KBM-7 (cell line): ENCODE data around the gene CHAT.
A peak's percentile ranks its signal among the peaks of the same experiment; 100 is the strongest.

Experiments
- DNase-seq: peaks from one replicate; pipeline ENCODE4 v3.0.0-alpha.2; 2015
- in situ Hi-C: fragments of 300-500 bp; cut with MboI; formaldehyde crosslinking; loops from 2 replicates; pipeline ENCODE4 v1.14.3; 2020; ENCODE audit warnings: low sequenced_read_pairs, low pct_unique_long_range_greater_than_20kb, mixed read lengths

CHAT gene

GRCh38 chr10:49647554-49647953 is 33.7 kb downstream of the CHAT start:
- no peak for DNase-seq
- in situ Hi-C loops, result no loop called here

- no peak for DNase-seq
- in situ Hi-C loops, result no loop called here
Measured at GRCh38 chr10:49647985-49648795, 34.4 kb downstream of the CHAT start.

DNA sequence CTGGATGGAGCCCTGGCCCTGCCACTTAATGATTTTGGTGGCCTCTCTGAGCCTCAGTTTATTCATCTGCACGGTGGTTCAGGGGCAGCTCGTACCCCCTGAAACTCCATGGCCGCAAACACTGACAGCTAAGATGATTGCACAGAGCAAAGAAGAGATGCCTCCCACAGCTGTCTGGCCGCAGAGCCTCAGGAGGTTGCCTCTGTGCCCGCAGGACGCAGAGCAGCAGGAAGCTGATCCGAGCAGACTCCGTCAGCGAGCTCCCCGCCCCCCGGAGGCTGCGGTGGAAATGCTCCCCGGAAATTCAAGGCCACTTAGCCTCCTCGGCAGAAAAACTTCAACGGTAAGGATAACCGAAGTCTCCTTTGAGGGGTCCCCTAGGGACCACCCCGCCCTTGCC is 35.5 kb downstream of the CHAT start:
- peak; percentile 11 for DNase-seq
- in situ Hi-C loops, result no loop called here

GRCh38 chr10:49649936-49650723 is 36.3 kb downstream of the CHAT start:
- in situ Hi-C loops, result no loop called here
- no peak for DNase-seq

GRCh38 chr10:49650724-49651034 is 36.8 kb downstream of the CHAT start:
- in situ Hi-C loops, result no loop called here
- DNase-seq, result no peak

DNA sequence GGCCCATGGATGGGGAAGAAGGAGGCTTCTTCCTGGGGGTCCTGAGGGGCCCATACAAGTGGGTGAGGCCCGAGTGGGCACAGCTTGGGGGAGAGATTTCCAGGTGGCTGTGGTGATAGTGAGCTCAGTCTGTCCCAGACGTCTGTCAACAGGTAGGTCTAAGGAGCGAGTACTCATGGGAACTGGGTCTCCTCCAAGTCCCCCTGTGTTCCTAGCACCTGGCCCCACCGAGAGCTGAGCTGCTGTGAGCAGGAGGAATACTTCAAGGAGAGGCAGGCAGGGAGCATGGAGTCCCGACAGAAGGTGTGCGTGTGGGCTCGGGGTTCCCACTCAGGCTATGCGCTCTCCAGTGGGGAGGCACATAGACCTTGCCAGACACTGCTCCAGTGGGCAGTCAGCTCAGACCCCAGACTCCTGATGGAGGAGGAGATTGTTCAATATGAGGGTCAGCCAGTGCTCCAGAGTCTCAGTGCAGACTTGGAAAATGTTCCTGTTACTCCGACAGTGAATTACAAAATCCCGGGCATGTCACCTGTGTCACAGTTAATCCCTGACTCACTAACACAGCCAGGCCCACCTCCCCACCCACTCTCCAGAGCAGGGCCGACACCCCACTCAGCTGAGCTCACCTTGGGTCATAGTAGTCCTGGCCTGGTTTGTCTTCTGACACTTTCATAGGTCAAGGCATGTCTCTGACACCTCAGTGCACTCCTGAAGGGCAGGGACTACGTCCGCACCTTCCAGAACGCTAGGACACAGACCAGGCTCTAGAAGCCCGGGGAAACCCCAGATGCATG is 37.4 kb downstream of the CHAT start:
- DNase-seq, result no peak

DNA sequence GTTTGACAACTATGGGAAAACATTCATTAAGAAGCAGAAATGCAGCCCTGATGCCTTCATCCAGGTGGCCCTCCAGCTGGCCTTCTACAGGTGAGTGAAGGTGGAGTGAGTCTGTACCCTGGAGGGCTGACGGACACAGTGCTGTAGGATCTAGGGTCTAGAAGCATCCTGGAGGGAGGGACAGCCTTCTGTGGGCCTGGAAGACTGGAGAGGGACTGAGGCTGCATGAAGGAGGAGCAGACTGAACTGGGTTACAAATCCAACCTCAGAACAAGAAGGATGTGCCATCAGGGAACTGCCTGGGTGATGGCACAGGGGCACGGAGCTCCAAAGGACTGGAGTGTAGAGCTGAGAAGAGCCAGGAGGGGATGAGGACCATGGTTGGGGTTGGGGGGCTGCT is 38.1 kb downstream of the CHAT start:
- in situ Hi-C loops, result no loop called here
- no peak for DNase-seq

More for the DNA sequence above, 37.4 kb downstream of the CHAT start:
- in situ Hi-C loops, result no loop called here

- in situ Hi-C loops, result no loop called here
- DNase-seq, result no peak
Measured at GRCh38 chr10:49652421-49653272, 38.8 kb downstream of the CHAT start.

DNA sequence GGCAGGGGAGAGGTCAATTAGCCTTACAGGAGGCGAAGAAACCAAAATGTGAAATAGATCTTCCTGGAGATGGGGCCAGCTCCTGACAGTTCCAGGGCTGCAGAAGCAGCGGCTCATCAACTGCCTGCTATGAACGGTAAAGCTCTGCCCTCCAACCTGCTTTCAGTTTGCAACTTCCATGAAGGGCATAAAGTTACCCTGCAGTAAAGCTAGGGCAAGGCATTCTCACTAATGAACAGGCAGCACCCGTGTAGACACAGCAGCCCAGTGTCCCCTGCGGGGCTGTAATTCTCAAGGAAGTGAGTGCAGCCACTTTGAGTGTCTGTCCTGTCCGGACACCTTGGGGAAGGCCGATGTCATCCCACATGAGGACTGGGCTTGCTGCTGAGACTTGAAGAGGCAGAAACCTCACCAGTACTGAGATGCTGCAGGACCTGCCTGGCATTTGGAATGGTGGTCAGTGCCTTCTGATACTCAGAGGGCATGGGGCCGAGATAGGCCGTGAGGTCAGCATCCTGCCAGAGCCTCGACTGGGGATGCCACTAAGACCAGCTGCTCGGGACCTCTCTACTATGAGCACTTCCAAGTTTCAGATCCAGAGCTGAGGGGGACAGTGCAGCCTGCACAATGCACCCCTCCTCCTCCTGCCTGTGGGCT is 39.6 kb downstream of the CHAT start:
- DNase-seq, result no peak
- in situ Hi-C loops, result no loop called here

DNA sequence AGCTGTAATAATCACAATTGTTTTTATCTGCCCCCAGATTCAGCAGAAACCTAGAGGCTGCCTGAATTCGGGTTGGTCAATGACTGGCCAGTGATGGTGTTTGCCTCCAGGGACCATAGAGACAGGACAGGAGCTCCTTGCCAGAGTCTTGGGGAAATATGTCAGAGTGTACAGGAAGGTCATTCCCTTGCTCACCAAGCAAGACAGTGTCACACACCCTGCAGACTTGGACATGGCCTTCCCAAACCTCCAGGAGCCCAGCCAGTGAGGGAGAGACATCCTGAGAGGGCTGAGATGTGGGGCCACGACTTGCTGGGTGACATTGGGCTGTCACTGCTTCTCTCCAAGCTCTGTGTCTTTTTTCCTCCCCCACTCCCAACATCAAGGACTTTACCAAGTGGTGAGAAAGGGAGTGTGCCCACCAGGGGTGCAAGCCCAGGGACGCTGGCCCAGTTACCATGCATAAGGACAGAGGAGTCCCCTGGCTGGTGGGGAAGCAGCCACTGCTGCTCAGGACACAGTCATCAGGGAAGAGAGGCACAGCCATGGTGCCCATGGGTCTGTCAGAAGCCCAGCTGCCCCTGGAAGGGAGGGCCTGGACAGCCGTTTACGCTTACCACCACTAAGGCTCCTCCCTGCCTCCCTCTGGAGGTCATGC is 40.3 kb downstream of the CHAT start:
- in situ Hi-C loops, result no loop called here
- DNase-seq, result no peak

DNA sequence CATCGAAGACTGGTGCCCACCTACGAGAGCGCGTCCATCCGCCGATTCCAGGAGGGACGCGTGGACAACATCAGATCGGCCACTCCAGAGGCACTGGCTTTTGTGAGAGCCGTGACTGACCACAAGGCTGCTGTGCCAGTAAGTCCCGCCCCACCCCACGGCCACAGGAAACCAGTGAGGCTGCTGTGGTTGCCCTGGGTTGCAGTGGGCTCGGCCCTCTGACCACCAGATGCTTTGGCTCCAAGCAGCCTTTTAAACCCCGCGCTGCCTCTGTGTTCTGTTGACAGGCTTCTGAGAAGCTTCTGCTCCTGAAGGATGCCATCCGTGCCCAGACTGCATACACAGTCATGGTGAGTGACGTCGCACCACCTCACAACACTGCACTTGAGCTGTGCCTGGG is 41.3 kb downstream of the CHAT start:
- in situ Hi-C loops, result no loop called here

GRCh38 chr10:49656845-49657493 is 43.1 kb downstream of the CHAT start:
- in situ Hi-C loops, result no loop called here
- peak; percentile 9 for DNase-seq

More for the DNA sequence above, 41.3 kb downstream of the CHAT start:
- DNase-seq, result no peak

- in situ Hi-C loops, result no loop called here
- DNase-seq, result no peak
Measured at GRCh38 chr10:49657606-49658005, 43.8 kb downstream of the CHAT start.

DNA sequence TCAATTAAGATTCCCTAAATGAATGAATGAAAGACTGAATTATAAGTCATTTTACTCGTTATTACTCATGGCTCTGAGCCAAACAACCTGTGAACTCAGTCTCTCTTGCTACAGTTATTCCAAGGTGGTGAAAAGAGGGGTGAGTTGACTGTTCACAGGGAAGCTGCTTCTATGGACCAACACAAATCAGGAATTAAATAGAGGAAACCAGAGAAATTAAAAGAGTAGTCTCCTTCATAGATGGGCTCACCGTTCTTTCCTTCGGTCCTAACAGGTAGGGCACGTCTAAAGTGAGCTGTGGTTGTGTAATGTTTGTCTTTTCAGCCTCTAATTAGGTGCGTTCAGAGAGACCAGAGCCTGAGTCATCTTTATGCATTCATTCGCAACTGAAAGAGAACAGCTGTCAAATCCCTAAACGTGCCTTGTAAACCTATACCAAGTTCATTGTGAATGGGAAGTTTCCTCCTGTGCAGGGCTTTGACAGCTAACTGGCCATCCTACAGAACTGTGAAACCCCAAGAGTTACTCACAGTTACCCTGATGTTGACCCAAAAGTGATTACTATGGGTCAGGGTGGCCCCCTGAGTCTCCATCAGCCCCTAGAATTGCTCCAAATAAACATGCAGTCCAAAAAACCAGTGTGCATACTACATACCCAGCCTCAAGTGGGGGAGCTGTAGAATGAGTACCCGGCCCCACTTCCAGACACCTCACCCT is 47.5 kb downstream of the CHAT start:
- in situ Hi-C loops, result no loop called here
- no peak for DNase-seq

GRCh38 chr10:49662169-49662830 is 48.5 kb downstream of the CHAT start:
- in situ Hi-C loops, result no loop called here
- no peak for DNase-seq

DNA sequence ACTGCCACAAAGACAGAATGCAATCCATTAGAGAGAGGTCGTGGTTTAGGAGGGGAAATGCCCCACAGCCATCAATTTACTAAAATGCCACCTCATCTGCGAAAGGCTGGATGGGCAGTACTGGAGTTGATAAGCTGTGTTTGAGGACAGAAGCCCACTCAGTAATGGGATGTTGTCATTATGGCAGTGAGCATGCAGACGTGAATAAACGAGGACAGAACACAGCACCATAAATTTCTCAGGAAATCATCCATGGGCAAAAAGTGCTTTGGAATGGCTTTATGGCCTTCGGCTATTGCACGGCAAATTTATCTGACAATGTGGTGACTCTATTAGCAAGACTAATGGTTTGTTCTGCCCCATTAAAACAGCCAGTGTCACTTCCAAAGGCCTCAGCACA is 49.8 kb downstream of the CHAT start:
- DNase-seq, result no peak

More for the DNA sequence above, 49.8 kb downstream of the CHAT start:
- in situ Hi-C loops, result no loop called here
